ENCODE data around the gene METAP2.

The METAP2 gene

DNA sequence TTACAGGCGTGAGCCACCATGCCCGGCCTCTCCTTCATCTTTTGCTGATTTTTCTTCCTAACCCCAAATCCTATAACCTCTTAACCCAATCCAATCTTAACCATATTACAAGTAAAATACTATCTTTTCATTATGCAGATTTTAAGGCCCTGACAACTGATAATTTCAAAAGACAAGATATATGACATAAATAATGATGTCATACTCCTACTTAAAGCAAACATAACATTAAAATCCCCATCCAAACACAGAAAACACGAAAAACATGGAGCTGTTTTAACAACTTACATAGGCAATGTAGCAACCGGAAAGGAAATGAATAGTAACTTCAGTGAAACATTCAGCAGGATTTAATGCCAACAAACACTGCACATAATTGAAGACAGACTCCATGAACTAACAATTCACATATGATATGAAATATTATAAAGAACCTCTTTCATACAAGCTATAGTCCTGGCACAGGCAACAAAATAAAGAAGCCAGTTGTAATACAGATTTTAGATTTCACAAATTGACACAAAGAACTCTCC is 55.8 kb downstream of the METAP2 start:
- TF ChIP-seq, protein P1, sequence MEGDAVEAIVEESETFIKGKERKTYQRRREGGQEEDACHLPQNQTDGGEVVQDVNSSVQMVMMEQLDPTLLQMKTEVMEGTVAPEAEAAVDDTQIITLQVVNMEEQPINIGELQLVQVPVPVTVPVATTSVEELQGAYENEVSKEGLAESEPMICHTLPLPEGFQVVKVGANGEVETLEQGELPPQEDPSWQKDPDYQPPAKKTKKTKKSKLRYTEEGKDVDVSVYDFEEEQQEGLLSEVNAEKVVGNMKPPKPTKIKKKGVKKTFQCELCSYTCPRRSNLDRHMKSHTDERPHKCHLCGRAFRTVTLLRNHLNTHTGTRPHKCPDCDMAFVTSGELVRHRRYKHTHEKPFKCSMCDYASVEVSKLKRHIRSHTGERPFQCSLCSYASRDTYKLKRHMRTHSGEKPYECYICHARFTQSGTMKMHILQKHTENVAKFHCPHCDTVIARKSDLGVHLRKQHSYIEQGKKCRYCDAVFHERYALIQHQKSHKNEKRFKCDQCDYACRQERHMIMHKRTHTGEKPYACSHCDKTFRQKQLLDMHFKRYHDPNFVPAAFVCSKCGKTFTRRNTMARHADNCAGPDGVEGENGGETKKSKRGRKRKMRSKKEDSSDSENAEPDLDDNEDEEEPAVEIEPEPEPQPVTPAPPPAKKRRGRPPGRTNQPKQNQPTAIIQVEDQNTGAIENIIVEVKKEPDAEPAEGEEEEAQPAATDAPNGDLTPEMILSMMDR (IDR thresholded peaks at IDR 0.05; ENCODE audit: borderline replicate concordance, insufficient read depth, low read depth, low read length) = no peak

GRCh38 chr12:95532851-95533250 is 58.9 kb downstream of the METAP2 start:
- TF ChIP-seq, protein P1 (IDR thresholded peaks at IDR 0.05; ENCODE audit: borderline replicate concordance, insufficient read depth, low read depth, low read length) = no peak

More for the DNA sequence above, 55.8 kb downstream of the METAP2 start:
- no peak overlapping the region for H3K4me3 ChIP-seq (ENCODE audit: low read depth, low read length)

DNA sequence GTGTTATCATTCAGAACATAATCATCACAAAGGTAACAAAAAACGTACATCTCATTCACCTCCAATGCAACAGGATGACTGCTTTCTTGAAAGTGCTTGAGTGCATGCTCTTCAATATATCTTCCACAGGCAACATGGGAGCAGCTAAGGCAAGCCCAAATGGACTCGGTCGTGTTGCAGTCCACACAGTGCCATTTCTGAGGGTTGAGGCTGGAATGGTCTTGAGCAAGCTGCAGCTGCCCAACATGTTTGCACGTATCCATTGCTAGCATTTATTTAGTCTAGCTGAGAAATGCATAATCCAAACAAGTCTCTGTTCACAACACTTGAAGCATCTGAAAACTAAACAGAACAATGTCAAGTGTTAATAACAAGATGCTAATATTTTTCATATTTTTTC is 60.0 kb downstream of the METAP2 start:
- no peak overlapping the region for H3K4me3 ChIP-seq (ENCODE audit: low read depth, low read length)
- TF ChIP-seq, protein P1 (IDR thresholded peaks at IDR 0.05; ENCODE audit: borderline replicate concordance, insufficient read depth, low read depth, low read length) = no peak

More at GRCh38 chr12:95532851-95533250, 58.9 kb downstream of the METAP2 start:
- H3K4me3 ChIP-seq (ENCODE audit: low read depth, low read length) = no peak overlapping the region

GRCh38 chr12:95538006-95538405 is 64.1 kb downstream of the METAP2 start:
- H3K4me3 ChIP-seq (ENCODE audit: low read depth, low read length) = no peak overlapping the region

GRCh38 chr12:95538656-95539055 is 64.7 kb downstream of the METAP2 start:
- TF ChIP-seq, protein P1 (IDR thresholded peaks at IDR 0.05; ENCODE audit: borderline replicate concordance, insufficient read depth, low read depth, low read length) = no peak
- H3K4me3 ChIP-seq (ENCODE audit: low read depth, low read length) = no peak overlapping the region

More at GRCh38 chr12:95538006-95538405, 64.1 kb downstream of the METAP2 start:
- TF ChIP-seq, protein P1 (IDR thresholded peaks at IDR 0.05; ENCODE audit: borderline replicate concordance, insufficient read depth, low read depth, low read length) = no peak

DNA sequence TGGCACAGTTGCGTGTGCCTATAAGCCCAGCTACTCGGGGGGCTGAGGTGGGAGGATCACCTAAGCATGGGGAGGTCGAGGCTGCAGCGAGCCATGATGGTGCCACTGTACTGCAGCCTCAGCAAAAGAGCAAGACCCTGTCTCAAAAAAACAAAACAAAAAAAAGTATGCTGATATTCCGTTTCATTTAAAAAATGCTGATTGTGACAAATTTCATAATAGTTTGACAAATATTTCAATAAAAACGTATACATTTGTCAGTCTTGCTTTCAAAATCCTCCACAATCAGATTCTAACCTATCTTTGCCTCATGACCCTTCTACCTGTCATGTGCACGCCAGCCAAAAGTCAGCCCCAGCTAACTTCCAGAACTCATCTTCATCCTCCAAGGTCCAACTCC is 67.5 kb downstream of the METAP2 start:
- no peak overlapping the region for H3K4me3 ChIP-seq (ENCODE audit: low read depth, low read length)
- TF ChIP-seq, protein P1 (IDR thresholded peaks at IDR 0.05; ENCODE audit: borderline replicate concordance, insufficient read depth, low read depth, low read length) = no peak

- TF ChIP-seq, protein P1 (IDR thresholded peaks at IDR 0.05; ENCODE audit: borderline replicate concordance, insufficient read depth, low read depth, low read length) = no peak
- H3K4me3 ChIP-seq (ENCODE audit: low read depth, low read length) = no peak overlapping the region
Measured at GRCh38 chr12:95543305-95543704, 69.4 kb downstream of the METAP2 start.
